SK-N-SH (cell line): ENCODE results near the gene KCNJ16. TPM values are rescaled to one million over a fixed set of nuclear protein-coding genes. Genes with fewer than 3 reads are reported as not detected.

Source experiments
- CTCF ChIA-PET: fragments of 300-600, 350-600 bp; formaldehyde crosslinking; extraction: SDS; loops from one replicate; lab custom pipeline; 2021; lab: Yijun Ruan, JAX
- POLR2A ChIA-PET: fragments of 350-600 bp; sonication (Branson Sonifier 250); formaldehyde crosslinking; extraction: SDS; loops from one replicate; lab custom pipeline; 2020; ENCODE audit warnings: antibody characterized with exemption, inconsistent platforms; lab: Yijun Ruan, JAX
- DNase-seq: peaks from one replicate; pipeline ENCODE4 v3.0.0; 2012
- H2AFZ ChIP-seq: fragments of 200-600 bp; sonication (generic); 2 replicates; pipeline ENCODE4 v1.8.1; 2016; ENCODE audit warnings: antibody characterized with exemption, mild to moderate bottlenecking, low read depth
- H3F3A ChIP-seq: fragments of 200-600 bp; sonication (generic); replicated peaks from 2 replicates; pipeline ENCODE3; 2016; ENCODE audit warnings: antibody characterized with exemption, mild to moderate bottlenecking; ENCODE audit not compliant: insufficient read depth
- H3K27ac ChIP-seq, 2 experiments: fragments of 200-500 bp in 1 of 2; fragments of 200-600 bp in 1 of 2; sonication (Bioruptor generic) in 1 of 2; sonication (generic), shearing (Covaris generic) in 1 of 2; 2 replicates each; pipeline versions ENCODE4 v1.5.1 to v1.6.1; 2014 to 2016; ENCODE audit warnings: low read depth in 2 of 2, inconsistent platforms in 1 of 2, low read length in 1 of 2, mild to moderate bottlenecking in 1 of 2, mixed read lengths in 1 of 2
- H3K27me3 ChIP-seq: fragments of 200-600 bp; sonication (generic), shearing (Covaris generic); 2 replicates; pipeline ENCODE4 v1.6.1; 2016; ENCODE audit warnings: mixed run types; ENCODE audit not compliant: insufficient read depth
- H3K36me3 ChIP-seq, 2 experiments: fragments of 200-500 bp in 1 of 2; fragments of 200-600 bp in 1 of 2; sonication (Bioruptor generic) in 1 of 2; sonication (generic) in 1 of 2; replicated peaks in 1 of 2; 2 replicates each; pipeline versions ENCODE3 to v1.5.1; 2014 to 2016; ENCODE audit warnings: low read length in 1 of 2, mild to moderate bottlenecking in 1 of 2; ENCODE audit not compliant: insufficient read depth in 2 of 2, control insufficient read depth in 1 of 2
- H3K4me1 ChIP-seq, 2 experiments: fragments of 200-500 bp in 1 of 2; fragments of 200-600 bp in 1 of 2; sonication (Bioruptor generic) in 1 of 2; sonication (generic), shearing (Covaris generic) in 1 of 2; 2 replicates each; pipeline versions ENCODE4 v1.5.1 to v1.6.1; 2014 to 2016; ENCODE audit warnings: low read depth in 1 of 2, low read length in 1 of 2, mixed run types in 1 of 2; ENCODE audit not compliant: insufficient read depth in 2 of 2, control insufficient read depth in 1 of 2
- H3K4me2 ChIP-seq: fragments of 200-600 bp; sonication (generic), shearing (Covaris generic); 2 replicates; pipeline ENCODE4 v1.6.1; 2017; ENCODE audit warnings: mixed run types
- H3K4me3 ChIP-seq, 2 experiments: fragments of 200-500 bp in 1 of 2; fragments of 200-600 bp in 1 of 2; sonication (Bioruptor generic) in 1 of 2; sonication (generic), shearing (Covaris generic) in 1 of 2; 2 replicates each; pipeline versions ENCODE4 v1.5.1 to v1.8.1; 2014 to 2016; ENCODE audit warnings: low read depth in 2 of 2, inconsistent platforms in 1 of 2, low read length in 1 of 2, mild to moderate bottlenecking in 1 of 2, mixed read lengths in 1 of 2, moderate library complexity in 1 of 2
- H3K79me2 ChIP-seq: fragments of 200-600 bp; sonication (generic); 2 replicates; pipeline ENCODE4 v1.8.1; 2017; ENCODE audit warnings: mild to moderate bottlenecking; ENCODE audit not compliant: insufficient read depth
- H3K9ac ChIP-seq: fragments of 200-600 bp; sonication (generic); 2 replicates; pipeline ENCODE4 v1.6.1; 2017; ENCODE audit warnings: mixed run types
- H3K9me2 ChIP-seq: fragments of 200-600 bp; sonication (generic); 2 replicates; pipeline ENCODE4 v1.6.1; 2017; ENCODE audit warnings: mixed run types
- H3K9me3 ChIP-seq: fragments of 200-600 bp; sonication (generic); 2 replicates; pipeline ENCODE4 v1.6.1; 2017; ENCODE audit warnings: mixed run types, mild to moderate bottlenecking, moderate library complexity
- H4K20me1 ChIP-seq: fragments of 200-600 bp; sonication (generic); 2 replicates; pipeline ENCODE4 v1.6.1; 2017; ENCODE audit warnings: mild to moderate bottlenecking, mixed run types; ENCODE audit not compliant: insufficient read depth
- CHD2 ChIP-seq: fragments of 150-350 bp; IDR thresholded peaks from 2 replicates; pipeline ENCODE4 v1.6.1; 2018; ENCODE audit warnings: low read length; ENCODE audit not compliant: partially characterized antibody
- CTCF ChIP-seq: fragments of 200-600 bp; sonication (generic); IDR thresholded peaks from 2 replicates; pipeline ENCODE4 v1.6.1; 2017; ENCODE audit warnings: antibody characterized with exemption, mild to moderate bottlenecking, moderate library complexity
- ELF1 ChIP-seq: IDR thresholded peaks from 2 replicates; pipeline ENCODE4 v1.4.0; 2012
- FOXJ3 ChIP-seq: sonication (generic); formaldehyde crosslinking; IDR thresholded peaks from 2 replicates; pipeline ENCODE4 v1.5.1; 2020; ENCODE audit warnings: mild to moderate bottlenecking, missing genetic modification reagents
- FOXM1 ChIP-seq: IDR thresholded peaks from 2 replicates; pipeline ENCODE4 v1.4.0; 2012; ENCODE audit warnings: low read depth, mild to moderate bottlenecking
- GABPA ChIP-seq: IDR thresholded peaks from 2 replicates; pipeline ENCODE4 v1.4.0; 2012; ENCODE audit warnings: low read depth, mild to moderate bottlenecking
- MEF2A ChIP-seq: IDR thresholded peaks from 2 replicates; pipeline ENCODE4 v1.4.0; 2012; ENCODE audit warnings: low read depth, borderline replicate concordance
- MXI1 ChIP-seq: IDR thresholded peaks from 2 replicates; pipeline ENCODE4 v1.6.1; 2012; ENCODE audit warnings: mild to moderate bottlenecking, low read depth, low read length, improper control_type of control experiment
- NFIC ChIP-seq: IDR thresholded peaks from 2 replicates; pipeline ENCODE4 v1.4.0; 2012; ENCODE audit warnings: borderline replicate concordance
- NRF1 ChIP-seq: IDR thresholded peaks from 2 replicates; pipeline ENCODE4 v1.6.1; 2012; ENCODE audit warnings: low read depth, mild to moderate bottlenecking, low read length
- PBX3 ChIP-seq: IDR thresholded peaks from 2 replicates; pipeline ENCODE4; 2012
- POLR2AphosphoS5 ChIP-seq: IDR thresholded peaks from 2 replicates; pipeline ENCODE4 v1.6.1; 2012; ENCODE audit warnings: low read depth, low read length
- RAD21 ChIP-seq: IDR thresholded peaks from 2 replicates; pipeline ENCODE4 v1.6.1; 2012; ENCODE audit warnings: mild to moderate bottlenecking, low read length
- RCOR1 ChIP-seq: fragments of 150-350 bp; IDR thresholded peaks from 2 replicates; pipeline ENCODE4 v1.6.1; 2017; ENCODE audit warnings: antibody characterized with exemption, low read length
- RFX5 ChIP-seq: IDR thresholded peaks from 2 replicates; pipeline ENCODE4 v1.6.1; 2012; ENCODE audit warnings: mild to moderate bottlenecking, improper control_type of control experiment, low read length
- SIN3A ChIP-seq: IDR thresholded peaks from 2 replicates; pipeline ENCODE4 v1.6.1; 2012; ENCODE audit warnings: low read depth, mild to moderate bottlenecking, low read length, moderate library complexity, borderline replicate concordance
- TCF12 ChIP-seq: IDR thresholded peaks from 2 replicates; pipeline ENCODE4 v1.4.0; 2012
- TEAD4 ChIP-seq: IDR thresholded peaks from 2 replicates; pipeline ENCODE4 v1.4.0; 2012; ENCODE audit warnings: mild to moderate bottlenecking, borderline replicate concordance; ENCODE audit not compliant: insufficient read depth
- USF2 ChIP-seq: fragments of 150-350 bp; IDR thresholded peaks from 2 replicates; pipeline ENCODE4 v1.6.1; 2017; ENCODE audit warnings: antibody characterized with exemption, low read length, low read depth, borderline replicate concordance
- ZBTB33 ChIP-seq: IDR thresholded peaks from 2 replicates; pipeline ENCODE4 v1.4.0; 2012; ENCODE audit warnings: low read depth, borderline replicate concordance
- WGBS: methylation state at CpG from one replicate; pipeline ENCODE4 v1.1.6; 2017; ENCODE audit warnings: low lambda C conversion rate; 5-methylcytosine and 5-hydroxymethylcytosine counted together
- polyA plus RNA-seq, 3 experiments: library from polyadenylated mRNA; depleted of rRNA; stranded (reverse); fragments of >200 nt; gene quantifications; 2 replicates each; pipeline ENCODE4 v1.2.3, GENCODE V29; 2012

KCNJ16 gene
- polyA plus RNA-seq, 1 of the 3 experiments (the other 2 are of a cell fraction) = not detected

GRCh38 chr17:70168977-70169708 is 94.1 kb downstream of the KCNJ16 start, which contains the start of gene KCNJ2 (continued):
- TF ChIP-seq ZBTB33 (no peak), USF2 (no peak), MXI1 (peak; percentile 82; the same call in 1 of the 2 replicates), SIN3A (0 out of 2 replicates have a peak, but pooled peaks have one; percentile 12), ELF1 (no peak), RCOR1 (no peak; the same call in 1 of the 2 replicates), TCF12 (0 out of 2 replicates have a peak, but pooled peaks have one; percentile 23)

- peak overlapping the region; percentile 50 for H3K9ac ChIP-seq
- 4% methylated on average over 24 of the region's 24 CpGs for WGBS
- DNase-seq = no peak
- no peaks in the 10 kb centered on the region for H3K9me2 ChIP-seq
- peak overlapping the region; percentile 83 for H2AFZ ChIP-seq
- TF ChIP-seq FOXM1 (no peak), GABPA (no peak), TCF12 (0 out of 2 replicates have a peak, but pooled peaks have one; percentile 20), NRF1 (no peak), RFX5 (no peak), TEAD4 (no peak), POLR2AphosphoS5 (0 out of 2 replicates have a peak, but pooled peaks have one; percentile 7), FOXJ3 (no peak), CHD2 (no peak), SIN3A (0 out of 2 replicates have a peak, but pooled peaks have one; percentile 10), RAD21 (no peak), PBX3 (no peak), MEF2A (no peak), CTCF (no peak), MXI1 (peak; percentile 34; the same call in 1 of the 2 replicates), NFIC (no peak)
- peak overlapping the region; percentile 93 for H3K4me2 ChIP-seq
- ChIA-PET POLR2A (interaction anchor here (0.6 kb wide), 2 partner anchors 310 to 379 kb away, joined by 3 to 6 read pairs; no protein-coding TSS in a partner anchor), CTCF (interaction anchor here (0.8 to 6.5 kb wide), 10 partner anchors 10 to 612 kb away, joined by 3 to 51 read pairs (median 4); no protein-coding TSS in a partner anchor)
- H3K36me3 ChIP-seq = no peaks in the 10 kb centered on the region
- H3F3A ChIP-seq = no peaks in the 10 kb centered on the region
- peak overlapping the region; percentile 85 to 86 for H3K4me3 ChIP-seq
- H3K27ac ChIP-seq = peak overlapping the region; percentile 9 to 78; a peak in 3 of 4 replicates
- H3K79me2 ChIP-seq = peaks cover 23% of the 10 kb centered on the region
- no peaks in the 10 kb centered on the region for H3K27me3 ChIP-seq
- H3K4me1 ChIP-seq = peaks cover 3 to 31% of the 10 kb centered on the region in 2 experiments; a peak in 3 of 4 replicates
- no peaks in the 10 kb centered on the region for H4K20me1 ChIP-seq
- no peaks in the 10 kb centered on the region for H3K9me3 ChIP-seq
Measured at GRCh38 chr17:70169709-70170597, 94.9 kb downstream of the KCNJ16 start.
